AG04450 (cell line): ENCODE measurements around the gene DKK3. TPM values are rescaled to one million over a fixed set of nuclear protein-coding genes. Genes with fewer than 3 reads are reported as not detected.

ENCODE experiments used
- CTCF ChIA-PET: fragments of 300-600, 350-600 bp; formaldehyde crosslinking; extraction: SDS; loops from one replicate; lab custom pipeline; 2022; ENCODE audit warnings: antibody characterized with exemption, inconsistent platforms; lab: Charles Lee
- POLR2A ChIA-PET: fragments of 350-600 bp; formaldehyde crosslinking; extraction: SDS; loops from one replicate; lab custom pipeline; 2021; ENCODE audit warnings: antibody characterized with exemption, inconsistent platforms; lab: Yijun Ruan, JAX
- DNase-seq: peaks from one replicate; pipeline ENCODE4 v3.0.0-alpha.2; 2011; ENCODE audit warnings: low read depth, low spot score
- H3K27ac ChIP-seq: one replicate; pipeline ENCODE4 v1.5.1; 2012; ENCODE audit warnings: low read depth, low read length, control low read depth
- H3K27me3 ChIP-seq: one replicate; pipeline ENCODE4 v1.6.0; 2012; ENCODE audit warnings: low read length; ENCODE audit not compliant: control insufficient read depth, insufficient read depth
- H3K4me3 ChIP-seq: 2 replicates; pipeline ENCODE4 v1.5.1; 2011; ENCODE audit warnings: mild to moderate bottlenecking, low read depth, low read length, control low read depth
- H3K9me3 ChIP-seq: 2 replicates; pipeline ENCODE4 v1.5.1; 2012; ENCODE audit warnings: low read length; ENCODE audit not compliant: control insufficient read depth, insufficient read depth
- polyA plus RNA-seq: library from polyadenylated mRNA; depleted of rRNA; stranded (reverse); fragments of >200 nt; gene quantifications from 2 replicates; pipeline ENCODE4 v1.2.3, GENCODE V29; 2011
- TF ChIP-seq, protein P1 (sequence below): IDR thresholded peaks from 2 replicates; pipeline ENCODE4 v1.5.1; 2011; ENCODE audit warnings: low read depth, low read length, control low read depth, inconsistent platforms

The DKK3 gene
- polyA plus RNA-seq, 1 experiment, result 928 TPM

DNA sequence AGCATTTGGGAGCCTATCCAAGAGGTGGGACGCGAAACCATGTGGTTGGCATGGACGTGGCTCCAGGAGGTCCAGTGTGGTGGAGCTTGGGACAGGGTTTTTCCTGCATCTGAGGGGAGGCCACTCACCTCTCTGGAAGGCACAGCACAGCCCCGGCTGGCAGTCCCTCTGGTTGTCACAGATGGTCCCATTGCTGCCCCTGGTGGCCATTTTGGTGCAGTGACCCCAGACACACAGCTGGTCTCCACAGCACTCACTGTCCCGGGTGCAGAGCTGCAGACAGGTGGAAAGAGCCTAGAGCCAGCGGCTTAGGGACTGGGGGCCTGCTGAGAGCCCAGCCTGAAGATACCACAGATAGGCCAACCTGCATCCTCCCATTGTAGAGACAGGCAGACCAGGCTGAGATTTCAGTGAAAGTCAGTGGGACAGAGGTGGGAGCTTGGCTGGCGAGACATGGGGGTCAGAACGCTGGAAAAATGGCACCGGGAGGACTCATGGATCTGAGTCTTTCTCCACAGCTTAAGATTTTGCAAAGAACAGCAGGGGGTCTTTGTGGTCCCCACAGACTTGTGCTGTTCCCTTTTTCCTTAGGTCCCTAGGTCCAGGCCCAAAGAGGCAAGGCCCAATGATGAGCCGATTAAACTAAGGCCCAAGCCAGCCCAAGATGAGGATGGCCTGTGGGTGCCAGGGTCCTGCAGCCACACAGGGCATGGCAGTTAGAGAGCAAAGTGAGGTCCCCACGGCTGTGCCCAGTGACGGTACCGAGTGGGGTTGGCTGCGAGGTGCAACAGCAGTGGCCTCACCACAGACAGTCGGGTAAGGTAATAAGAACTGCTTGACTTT, 41.4 kb downstream of the DKK3 start:
- H3K4me3 ChIP-seq, result no peak overlapping the region
- no peak for DNase-seq
- TF ChIP-seq, protein P1, sequence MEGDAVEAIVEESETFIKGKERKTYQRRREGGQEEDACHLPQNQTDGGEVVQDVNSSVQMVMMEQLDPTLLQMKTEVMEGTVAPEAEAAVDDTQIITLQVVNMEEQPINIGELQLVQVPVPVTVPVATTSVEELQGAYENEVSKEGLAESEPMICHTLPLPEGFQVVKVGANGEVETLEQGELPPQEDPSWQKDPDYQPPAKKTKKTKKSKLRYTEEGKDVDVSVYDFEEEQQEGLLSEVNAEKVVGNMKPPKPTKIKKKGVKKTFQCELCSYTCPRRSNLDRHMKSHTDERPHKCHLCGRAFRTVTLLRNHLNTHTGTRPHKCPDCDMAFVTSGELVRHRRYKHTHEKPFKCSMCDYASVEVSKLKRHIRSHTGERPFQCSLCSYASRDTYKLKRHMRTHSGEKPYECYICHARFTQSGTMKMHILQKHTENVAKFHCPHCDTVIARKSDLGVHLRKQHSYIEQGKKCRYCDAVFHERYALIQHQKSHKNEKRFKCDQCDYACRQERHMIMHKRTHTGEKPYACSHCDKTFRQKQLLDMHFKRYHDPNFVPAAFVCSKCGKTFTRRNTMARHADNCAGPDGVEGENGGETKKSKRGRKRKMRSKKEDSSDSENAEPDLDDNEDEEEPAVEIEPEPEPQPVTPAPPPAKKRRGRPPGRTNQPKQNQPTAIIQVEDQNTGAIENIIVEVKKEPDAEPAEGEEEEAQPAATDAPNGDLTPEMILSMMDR, result peak; percentile 67
- ChIA-PET POLR2A (interaction anchor here (0.8 to 1.4 kb wide), 3 partner anchors 10 to 77 kb away, joined by 3 to 5 read pairs (median 3); no protein-coding TSS in a partner anchor), CTCF (interaction anchor here (0.8 to 2.6 kb wide), 9 partner anchors 9 to 160 kb away, joined by 3 to 18 read pairs (median 4); no protein-coding TSS in a partner anchor)
- H3K9me3 ChIP-seq, result no peaks in the 10 kb centered on the region; the same call in 1 of the 2 replicates
- H3K27me3 ChIP-seq, result no peaks in the 10 kb centered on the region
- no peak overlapping the region for H3K27ac ChIP-seq

DNA sequence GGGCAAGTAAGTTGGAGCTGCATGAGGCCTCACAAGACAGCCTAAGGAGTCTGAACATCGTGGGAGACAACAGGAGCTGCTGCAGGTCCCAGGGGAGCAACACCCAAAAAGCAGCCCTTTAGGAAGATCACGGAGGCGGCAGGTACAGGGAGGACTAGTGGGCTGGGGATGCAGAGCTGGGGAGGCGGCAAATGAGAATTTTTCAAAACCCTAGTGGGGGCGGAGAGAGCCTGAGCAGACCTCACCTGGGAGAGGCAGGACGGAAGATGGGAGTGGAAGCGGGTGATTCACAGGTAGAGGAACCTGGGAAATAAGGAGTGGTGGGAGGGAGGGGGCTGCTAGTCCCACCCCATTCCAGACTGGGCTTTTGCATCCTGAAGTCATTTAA, 42.1 kb downstream of the DKK3 start:
- POLR2A ChIA-PET, result interaction anchor here (0.8 to 1.4 kb wide), 3 partner anchors 11 to 78 kb away, joined by 3 to 5 read pairs (median 3); no protein-coding TSS in a partner anchor
- TF ChIP-seq, protein P1, result no peak

DNA sequence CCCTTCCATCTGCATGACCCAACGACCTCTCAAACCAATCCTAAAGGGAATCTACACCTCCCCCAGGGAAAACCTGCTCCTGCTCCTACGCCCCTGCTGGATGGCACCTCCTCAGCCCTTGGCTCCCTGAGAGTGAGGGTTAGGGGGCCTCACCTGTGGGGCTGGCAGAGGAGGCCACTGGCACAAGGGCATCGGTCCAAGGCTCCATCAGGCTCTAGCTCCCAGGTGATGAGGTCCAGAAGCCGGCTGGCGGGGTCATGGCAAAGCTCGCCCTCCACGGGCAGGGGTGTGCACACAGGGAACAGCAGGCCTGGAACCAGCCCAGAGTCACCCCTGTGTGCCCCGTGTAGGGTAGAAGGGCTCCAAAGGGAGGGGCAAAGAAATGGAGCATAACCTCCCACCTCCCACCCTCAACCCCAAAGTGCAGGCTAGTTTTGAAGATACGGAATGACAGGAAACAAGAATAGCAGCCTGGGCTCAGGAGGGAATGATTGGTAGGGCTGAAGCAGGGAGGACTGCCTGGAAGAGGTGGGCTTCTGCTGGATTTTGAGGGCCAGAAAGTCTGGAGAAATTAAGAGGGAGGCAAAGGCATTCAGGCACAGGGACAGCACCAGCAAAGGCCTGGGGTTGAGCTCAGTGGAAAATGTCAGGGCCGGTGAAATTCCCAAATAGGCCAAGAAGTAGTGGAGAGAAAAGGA, 42.6 kb downstream of the DKK3 start:
- H3K4me3 ChIP-seq, result no peak overlapping the region
- ChIA-PET POLR2A (interaction anchor here (1.4 kb wide), 1 partner anchor 11 kb away, joined by 3 read pairs; no protein-coding TSS in a partner anchor), CTCF (interaction anchor here (0.6 to 2.6 kb wide), 5 partner anchors 10 to 364 kb away, joined by 3 to 18 read pairs (median 7); no protein-coding TSS in a partner anchor)
- no peaks in the 10 kb centered on the region for H3K27me3 ChIP-seq
- DNase-seq, result no peak
- TF ChIP-seq, protein P1, result no peak
- H3K27ac ChIP-seq, result no peak overlapping the region
- H3K9me3 ChIP-seq, result peaks cover 4% of the 10 kb centered on the region

More for the DNA sequence above, 42.1 kb downstream of the DKK3 start:
- no peak for DNase-seq
- no peak overlapping the region for H3K4me3 ChIP-seq
- H3K27ac ChIP-seq, result no peak overlapping the region
- H3K9me3 ChIP-seq, result peaks cover 3% of the 10 kb centered on the region
- CTCF ChIA-PET, result interaction anchor here (0.8 to 2.6 kb wide), 6 partner anchors 8 to 78 kb away, joined by 3 to 18 read pairs (median 6); no protein-coding TSS in a partner anchor
- no peaks in the 10 kb centered on the region for H3K27me3 ChIP-seq

DNA sequence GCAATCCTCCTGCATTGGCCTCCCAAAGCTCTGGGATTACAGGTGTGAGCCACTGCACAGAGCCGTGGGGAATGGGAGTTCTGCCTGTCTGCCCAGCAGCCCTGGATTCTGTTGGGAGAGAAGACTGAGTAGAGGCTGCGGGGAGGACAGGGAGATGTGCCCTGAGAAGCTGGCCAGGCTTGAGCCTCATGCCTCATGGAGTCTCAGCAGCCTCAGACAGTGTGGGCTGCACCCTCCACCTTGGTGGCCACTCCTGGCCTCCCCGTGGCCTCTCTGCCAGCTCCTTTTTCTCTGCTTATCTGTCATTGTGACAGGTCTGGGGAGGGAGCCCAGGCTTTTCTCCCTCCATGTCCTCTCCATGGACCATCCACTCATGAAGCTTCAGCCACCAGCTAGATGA, 43.2 kb downstream of the DKK3 start:
- peaks cover 4% of the 10 kb centered on the region for H3K9me3 ChIP-seq
- ChIA-PET POLR2A (no interaction called here), CTCF (interaction anchor here (0.6 kb wide), 1 partner anchor 365 kb away, joined by 3 read pairs; no protein-coding TSS in a partner anchor)

More for the DNA sequence above, 43.2 kb downstream of the DKK3 start:
- no peak overlapping the region for H3K4me3 ChIP-seq
- DNase-seq, result no peak
- H3K27ac ChIP-seq, result no peak overlapping the region
- H3K27me3 ChIP-seq, result no peaks in the 10 kb centered on the region
- TF ChIP-seq, protein P1, result no peak
